Neural cell (in vitro differentiated cells): ENCODE results near the gene OGFOD2. TPM values are rescaled to one million over a fixed set of nuclear protein-coding genes. Genes with fewer than 3 reads are reported as not detected.
A peak's percentile ranks its signal among the peaks of the same experiment; 100 is the strongest.

Experiments
- H2AFZ ChIP-seq: fragments of 200-600, 300-800 bp; sonication (generic), shearing (Covaris generic); 2 replicates; pipeline ENCODE4 v1.6.0; 2014; ENCODE audit warnings: low read depth, mild to moderate bottlenecking, antibody characterized with exemption, low read length, moderate library complexity
- H3F3A ChIP-seq: fragments of 200-600 bp; shearing (Covaris generic); 2 replicates; pipeline ENCODE4 v1.6.1; 2016; ENCODE audit warnings: mild to moderate bottlenecking, moderate library complexity, mixed read lengths, antibody characterized with exemption, low read length; ENCODE audit not compliant: insufficient read depth, poor library complexity, severe bottlenecking
- H3K27ac ChIP-seq: fragments of 200-600, 300-800 bp; sonication (generic), shearing (Covaris generic); 2 replicates; pipeline ENCODE4 v1.5.1; 2014; ENCODE audit warnings: mild to moderate bottlenecking, low read length, moderate library complexity
- H3K27me3 ChIP-seq: fragments of 300-800, 200-600 bp; sonication (generic), shearing (Covaris generic); 2 replicates; pipeline ENCODE4 v1.6.0; 2014; ENCODE audit warnings: mild to moderate bottlenecking, low read depth, low read length, moderate library complexity; ENCODE audit not compliant: insufficient read depth
- H3K36me3 ChIP-seq: fragments of 300-800, 200-600 bp; sonication (generic), shearing (Covaris generic); 2 replicates; pipeline ENCODE4 v1.5.1; 2014; ENCODE audit warnings: mild to moderate bottlenecking, antibody characterized with exemption, low read length, moderate library complexity; ENCODE audit not compliant: insufficient read depth
- H3K4me2 ChIP-seq: fragments of 300-800, 200-600 bp; sonication (generic), shearing (Covaris generic); 2 replicates; pipeline ENCODE4 v1.6.0; 2014; ENCODE audit warnings: mild to moderate bottlenecking, low read length
- H3K4me3 ChIP-seq: fragments of 300-800, 200-600 bp; sonication (generic), shearing (Covaris generic); 2 replicates; pipeline ENCODE4 v1.5.1; 2014; ENCODE audit warnings: mild to moderate bottlenecking, low read length, moderate library complexity
- H3K79me2 ChIP-seq: fragments of 200-600 bp; shearing (Covaris generic); replicated peaks from 2 replicates; pipeline ENCODE4 v1.6.0; 2014; ENCODE audit warnings: mild to moderate bottlenecking, low read length, moderate library complexity; ENCODE audit not compliant: insufficient read depth
- H3K9ac ChIP-seq: fragments of 300-800, 200-600 bp; sonication (generic), shearing (Covaris generic); 2 replicates; pipeline ENCODE4 v1.6.1; 2016; ENCODE audit warnings: mild to moderate bottlenecking, low read length, mixed read lengths
- H3K9me2 ChIP-seq: fragments of 200-600 bp; shearing (Covaris generic); 2 replicates; pipeline ENCODE4 v1.6.1; 2016; ENCODE audit warnings: mild to moderate bottlenecking, low read length, mixed read lengths; ENCODE audit not compliant: insufficient read depth
- H3K9me3 ChIP-seq: fragments of 200-600, 300-800 bp; sonication (generic), shearing (Covaris generic); 2 replicates; pipeline ENCODE4 v1.6.1; 2016; ENCODE audit warnings: mild to moderate bottlenecking, mixed run types, low read length, moderate library complexity, mixed read lengths
- H4K20me1 ChIP-seq: fragments of 200-600 bp; shearing (Covaris generic); 2 replicates; pipeline ENCODE4 v1.6.1; 2016; ENCODE audit warnings: mild to moderate bottlenecking, mixed run types; ENCODE audit not compliant: insufficient read depth
- CTCF ChIP-seq: fragments of 450-650 bp; IDR thresholded peaks from 2 replicates; pipeline ENCODE4 v1.5.1; 2014; ENCODE audit warnings: antibody characterized with exemption, mild to moderate bottlenecking, moderate library complexity; ENCODE audit not compliant: poor library complexity, severe bottlenecking
- EP300 ChIP-seq: fragments of 450-650 bp; conservative IDR thresholded peaks from 2 replicates; pipeline ENCODE4 v1.6.1; 2014; ENCODE audit warnings: antibody characterized with exemption, mild to moderate bottlenecking, moderate library complexity; ENCODE audit not compliant: poor library complexity, severe bottlenecking
- EZH2 ChIP-seq: fragments of 200-600, 300-800 bp; shearing (Covaris generic), sonication (generic); IDR thresholded peaks from 2 replicates; pipeline ENCODE4 v1.6.1; 2014; ENCODE audit warnings: antibody characterized with exemption, low read length, borderline replicate concordance, mild to moderate bottlenecking; ENCODE audit not compliant: insufficient read depth, poor library complexity, severe bottlenecking
- MXI1 ChIP-seq: fragments of 450-650 bp; conservative IDR thresholded peaks from 2 replicates; pipeline ENCODE4 v1.6.1; 2014; ENCODE audit warnings: antibody characterized with exemption, mild to moderate bottlenecking; ENCODE audit not compliant: poor library complexity, severe bottlenecking
- POLR2AphosphoS5 ChIP-seq: IDR thresholded peaks from 2 replicates; pipeline ENCODE4 v1.6.1; 2012
- RAD21 ChIP-seq: fragments of 450-650 bp; conservative IDR thresholded peaks from 2 replicates; pipeline ENCODE4 v1.6.1; 2014; ENCODE audit warnings: antibody characterized with exemption, mild to moderate bottlenecking, moderate library complexity
- REST ChIP-seq: IDR thresholded peaks from 2 replicates; pipeline ENCODE4 v1.6.1; 2012; ENCODE audit warnings: borderline replicate concordance
- SMC3 ChIP-seq: fragments of 450-650 bp; conservative IDR thresholded peaks from 2 replicates; pipeline ENCODE4 v1.6.1; 2014; ENCODE audit warnings: antibody characterized with exemption, mild to moderate bottlenecking, moderate library complexity; ENCODE audit not compliant: poor library complexity
- polyA plus RNA-seq: library from polyadenylated mRNA; depleted of rRNA; stranded (reverse); fragments of >200 nt; gene quantifications from 2 replicates; pipeline ENCODE4 v1.2.3, GENCODE V29; 2014

OGFOD2 gene
- polyA plus RNA-seq, 1 donor from 2014 or later: 27.8 TPM

GRCh38 chr12:122978507-122978955, 3.5 kb downstream of the OGFOD2 start:
- no peaks in the 10 kb centered on the region for H3K9me3 ChIP-seq
- no peaks in the 10 kb centered on the region for H3K36me3 ChIP-seq
- TF ChIP-seq RAD21: no peak
- TF ChIP-seq POLR2AphosphoS5: no peak
- TF ChIP-seq REST: no peak
- no peak for TF ChIP-seq CTCF
- no peak for TF ChIP-seq MXI1
- TF ChIP-seq SMC3: no peak
- H3K27me3 ChIP-seq: no peaks in the 10 kb centered on the region
- no peaks in the 10 kb centered on the region for H3F3A ChIP-seq
- H3K27ac ChIP-seq: no peak overlapping the region
- H3K9ac ChIP-seq: no peak overlapping the region
- no peaks in the 10 kb centered on the region for H4K20me1 ChIP-seq
- H3K79me2 ChIP-seq: peaks cover 7% of the 10 kb centered on the region
- H3K4me2 ChIP-seq: no peak overlapping the region
- H3K4me3 ChIP-seq: no peak overlapping the region
- no peaks in the 10 kb centered on the region for H3K9me2 ChIP-seq
- no peak overlapping the region for H2AFZ ChIP-seq

- peaks cover 7% of the 10 kb centered on the region for H3K79me2 ChIP-seq
- H3K4me3 ChIP-seq: peak overlapping the region; percentile 94
- no peaks in the 10 kb centered on the region for H3K27me3 ChIP-seq
- H3K36me3 ChIP-seq: no peaks in the 10 kb centered on the region
- no peaks in the 10 kb centered on the region for H4K20me1 ChIP-seq
- no peak overlapping the region for H3K27ac ChIP-seq
- H3K9ac ChIP-seq: peak overlapping the region; percentile 76
- no peaks in the 10 kb centered on the region for H3K9me3 ChIP-seq
- H3F3A ChIP-seq: no peaks in the 10 kb centered on the region
- no peaks in the 10 kb centered on the region for H3K9me2 ChIP-seq
- H3K4me2 ChIP-seq: peak overlapping the region; percentile 46
- TF ChIP-seq REST (no peak), EZH2 (no peak), POLR2AphosphoS5 (no peak), RAD21 (no peak), EP300 (no peak), CTCF (no peak), MXI1 (no peak)
- H2AFZ ChIP-seq: no peak overlapping the region
Observed at GRCh38 chr12:122979001-122979907, 4.2 kb downstream of the OGFOD2 start.
